GM23338 (cell line): Measurements from ENCODE around the gene WWP2. TPM values are rescaled to one million over a fixed set of nuclear protein-coding genes. Genes with fewer than 3 reads are reported as not detected.

Source experiments
- ATAC-seq: fragments of 200-7000 bp; cut with Tn5 transposase; 3 replicates; pipeline ENCODE4 v1.9.1; 2020
- DNase-seq: peaks from one replicate; pipeline ENCODE4 v3.0.0-alpha.2; 2015; ENCODE audit warnings: low spot score
- H2AFZ ChIP-seq: fragments of 200-600 bp; sonication (generic); 2 replicates; pipeline ENCODE4 v1.8.0; 2016; ENCODE audit warnings: antibody characterized with exemption, mild to moderate bottlenecking, moderate library complexity
- H3F3A ChIP-seq: fragments of 200-600 bp; sonication (generic); replicated peaks from 2 replicates; pipeline ENCODE4 v1.8.0; 2017; ENCODE audit warnings: antibody characterized with exemption, mixed run types, low read depth
- H3K27ac ChIP-seq: fragments of 200-600 bp; sonication (generic); 2 replicates; pipeline ENCODE4 v1.6.1; 2016; ENCODE audit warnings: low read depth
- H3K27me3 ChIP-seq: fragments of 200-600 bp; sonication (generic); 2 replicates; pipeline ENCODE4 v1.8.0; 2016; ENCODE audit warnings: mild to moderate bottlenecking, mixed run types, moderate library complexity; ENCODE audit not compliant: insufficient read depth
- H3K36me3 ChIP-seq: fragments of 200-600 bp; sonication (generic); 2 replicates; pipeline ENCODE4 v1.8.0; 2016; ENCODE audit warnings: mild to moderate bottlenecking; ENCODE audit not compliant: insufficient read depth
- H3K4me1 ChIP-seq: fragments of 200-600 bp; sonication (generic); 2 replicates; pipeline ENCODE4 v1.8.0; 2016; ENCODE audit warnings: mild to moderate bottlenecking, moderate library complexity; ENCODE audit not compliant: insufficient read depth
- H3K4me2 ChIP-seq: fragments of 200-600 bp; sonication (generic); 2 replicates; pipeline ENCODE4 v1.7.1; 2017; ENCODE audit warnings: mixed run types
- H3K4me3 ChIP-seq: fragments of 200-600 bp; sonication (generic); 2 replicates; pipeline ENCODE4 v1.6.1; 2016; ENCODE audit warnings: mixed run types
- H3K79me2 ChIP-seq: fragments of 200-600 bp; sonication (generic); replicated peaks from 2 replicates; pipeline ENCODE4 v1.8.0; 2017; ENCODE audit warnings: mild to moderate bottlenecking; ENCODE audit not compliant: insufficient read depth
- H3K9me2 ChIP-seq: fragments of 200-600 bp; sonication (generic); 2 replicates; pipeline ENCODE4 v1.8.0; 2017; ENCODE audit not compliant: insufficient read depth
- H4K20me1 ChIP-seq: fragments of 200-600 bp; sonication (generic); replicated peaks from 2 replicates; pipeline ENCODE4 v1.8.0; 2017; ENCODE audit warnings: mild to moderate bottlenecking; ENCODE audit not compliant: insufficient read depth
- H3K27ac Mint-ChIP-seq: 2 replicates; pipeline ENCODE4 v1.8.0; 2020; ENCODE audit warnings: inconsistent platforms, mild to moderate bottlenecking, moderate library complexity, mixed read lengths
- H3K27me3 Mint-ChIP-seq: 3 replicates; pipeline ENCODE4 v1.8.0; 2022; ENCODE audit warnings: low read depth, mild to moderate bottlenecking, moderate library complexity, mixed read lengths, inconsistent platforms; ENCODE audit not compliant: insufficient read depth, poor library complexity
- H3K36me3 Mint-ChIP-seq: 3 replicates; pipeline ENCODE4 v1.8.0; 2021; ENCODE audit warnings: low read depth, mild to moderate bottlenecking, inconsistent platforms, moderate library complexity, mixed read lengths
- H3K4me1 Mint-ChIP-seq: 3 replicates; pipeline ENCODE4 v1.8.0; 2020; ENCODE audit warnings: mild to moderate bottlenecking, inconsistent platforms, mixed read lengths
- H3K4me3 Mint-ChIP-seq: 3 replicates; pipeline ENCODE4 v1.8.0; 2021; ENCODE audit warnings: moderate library complexity, mild to moderate bottlenecking, inconsistent platforms, mixed read lengths
- H3K9me3 Mint-ChIP-seq: 3 replicates; pipeline ENCODE4 v1.8.0; 2020; ENCODE audit warnings: moderate library complexity, mild to moderate bottlenecking, inconsistent platforms, mixed read lengths
- CREB1 ChIP-seq: fragments of 250-450 bp; sonication (Bioruptor Pico); IDR thresholded peaks from 2 replicates; pipeline ENCODE4 v1.5.0; 2020; ENCODE audit warnings: low read depth, mild to moderate bottlenecking, moderate library complexity
- CTCF ChIP-seq, 2 experiments: fragments of 200-600 bp in 1 of 2; sonication (generic) in 1 of 2; conservative IDR thresholded peaks; 2 replicates each; pipeline versions ENCODE4 v1.5.1 to v1.6.1; 2016 to 2017; ENCODE audit warnings: antibody characterized with exemption in 2 of 2, low read depth in 2 of 2, mild to moderate bottlenecking in 2 of 2, moderate library complexity in 1 of 2
- ETS1 ChIP-seq: IDR thresholded peaks from 2 replicates; pipeline ENCODE4 v1.6.1; 2016; ENCODE audit warnings: antibody characterized with exemption
- EZH2 ChIP-seq: fragments of 200-600 bp; sonication (generic); IDR thresholded peaks from one replicate; pipeline ENCODE4 v1.8.0; 2017; ENCODE audit warnings: antibody characterized with exemption, mild to moderate bottlenecking, low read depth; ENCODE audit not compliant: unreplicated experiment
- EZH2phosphoT487 ChIP-seq: fragments of 200-600 bp; sonication (generic); IDR thresholded peaks from one replicate; pipeline ENCODE4 v1.8.1; 2018; ENCODE audit warnings: antibody characterized with exemption; ENCODE audit not compliant: unreplicated experiment
- JUNB ChIP-seq: IDR thresholded peaks from one replicate; pipeline ENCODE4 v1.6.1; 2016; ENCODE audit warnings: antibody characterized with exemption; ENCODE audit not compliant: unreplicated experiment
- NANOG ChIP-seq: IDR thresholded peaks from 2 replicates; pipeline ENCODE4 v1.6.1; 2016; ENCODE audit warnings: antibody characterized with exemption, borderline replicate concordance
- POLR2AphosphoS5 ChIP-seq: IDR thresholded peaks from 2 replicates; pipeline ENCODE4 v1.6.1; 2016; ENCODE audit warnings: antibody characterized with exemption, low read depth
- REST ChIP-seq: IDR thresholded peaks from one replicate; pipeline ENCODE4 v1.6.1; 2018; ENCODE audit warnings: antibody characterized with exemption; ENCODE audit not compliant: unreplicated experiment
- STAT1 ChIP-seq: IDR thresholded peaks from one replicate; pipeline ENCODE4 v1.6.1; 2016; ENCODE audit warnings: antibody characterized with exemption; ENCODE audit not compliant: unreplicated experiment
- ZNF114 ChIP-seq: fragments of 250-450 bp; sonication (Bioruptor Pico); IDR thresholded peaks from 2 replicates; pipeline ENCODE4 v1.5.0; 2020; ENCODE audit warnings: mild to moderate bottlenecking, moderate library complexity
- ZNF331 ChIP-seq: fragments of 250-450 bp; sonication (Bioruptor Pico); IDR thresholded peaks from 2 replicates; pipeline ENCODE4 v1.5.0; 2020; ENCODE audit warnings: low read depth, mild to moderate bottlenecking, moderate library complexity
- ZNF462 ChIP-seq: fragments of 250-450 bp; sonication (Bioruptor Pico); IDR thresholded peaks from 2 replicates; pipeline ENCODE4 v1.5.0; 2020; ENCODE audit warnings: mild to moderate bottlenecking, moderate library complexity
- polyA plus RNA-seq: library from polyadenylated mRNA; unstranded; fragments of >200 nt; fragmentation: Nextera tagmentation; extraction: Ambion mirVana; gene quantifications from 2 replicates; pipeline ENCODE4 v1.2.1, GENCODE V29; 2016
- total RNA-seq: library from RNA; depleted of rRNA; stranded (reverse); fragments of >200 nt; shearing (Covaris generic); gene quantifications from 2 replicates; pipeline ENCODE4 v1.2.3, GENCODE V29; 2014

Gene WWP2
- total and polyA plus RNA-seq, 2 experiments from 2014 or later = 12.3 to 35.5 TPM

GRCh38 chr16:69881141-69881540 is 119.0 kb downstream of the WWP2 start:
- DNase-seq = no peak
- Histone ChIP-seq H4K20me1 (no peaks in the 10 kb centered on the region), H3K4me1 (no peaks in the 10 kb centered on the region), H3K4me3 (no peak overlapping the region), H2AFZ (no peak overlapping the region), H3K9me2 (no peaks in the 10 kb centered on the region), H3K79me2 (no peaks in the 10 kb centered on the region), H3K4me2 (no peak overlapping the region), H3K36me3 (no peaks in the 10 kb centered on the region; the same call in 1 of the 2 replicates), H3K27me3 (no peaks in the 10 kb centered on the region), H3F3A (no peaks in the 10 kb centered on the region), H3K27ac (no peak overlapping the region)
- ATAC-seq = no peak
- Mint-ChIP-seq H3K4me3 (no peak overlapping the region), H3K36me3 (peaks cover 25% of the 10 kb centered on the region), H3K9me3 (peaks cover 6% of the 10 kb centered on the region; the same call in 2 of the 3 replicates), H3K27ac (no peak overlapping the region), H3K4me1 (no peaks in the 10 kb centered on the region), H3K27me3 (peaks cover 2% of the 10 kb centered on the region)
- TF ChIP-seq ZNF462 (CRISPR knock-in tag) (no peak), ZNF331 (no peak), ZNF114 (CRISPR knock-in tag) (no peak), CTCF (conservative IDR thresholded peaks at IDR 0.05; ENCODE audit: low read depth in 2 of 2) (no peak), POLR2AphosphoS5 (no peak), CREB1 (no peak), ETS1 (no peak), EZH2 (no peak), REST (no peak), JUNB (no peak), STAT1 (no peak), NANOG (no peak), EZH2phosphoT487 (no peak)
